Cardiac fibroblast (primary cell): ENCODE data around the gene NPC1.

Experiments used
- DNase-seq, 2 donors: peaks; one replicate each; pipeline versions ENCODE4 v3.0.0 to v3.0.0-alpha.2; 2010; ENCODE audit warnings: low read depth in 2 of 2
- H3K4me3 ChIP-seq, 2 donors: replicated peaks in 1 of 2; 1 replicate in 1 of 2; 2 replicates in 1 of 2; pipeline ENCODE4 v1.5.1; 2011; ENCODE audit warnings: low read depth in 2 of 2, low read length in 2 of 2, mild to moderate bottlenecking in 2 of 2, moderate library complexity in 1 of 2
- TF ChIP-seq, protein P1 (sequence below): IDR thresholded peaks from one replicate; pipeline ENCODE4 v1.5.1; 2011; ENCODE audit warnings: low read depth, mild to moderate bottlenecking, low read length, inconsistent platforms

The NPC1 gene

DNA sequence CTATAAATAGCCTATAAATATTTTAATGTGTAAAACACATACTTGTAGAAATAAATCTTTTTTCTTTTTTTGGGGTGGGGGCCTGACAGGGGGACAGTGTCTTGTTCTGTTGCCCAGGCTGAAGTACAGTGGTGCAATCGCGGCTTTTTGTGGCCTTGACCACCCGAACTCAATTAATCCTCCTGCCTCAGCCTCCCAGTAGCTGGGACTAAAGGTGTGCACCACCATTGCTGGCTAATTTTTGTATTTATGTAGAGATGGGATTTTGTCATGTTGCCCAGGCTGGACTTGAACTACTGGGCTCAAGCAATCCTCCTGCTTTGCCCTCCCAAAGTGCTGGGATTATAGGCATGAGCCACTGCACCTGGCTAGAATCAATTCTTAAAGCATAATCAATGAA, 37.6 kb downstream of the NPC1 start:
- no peak for DNase-seq
- H3K4me3 ChIP-seq, result no peak overlapping the region
- TF ChIP-seq, protein P1, sequence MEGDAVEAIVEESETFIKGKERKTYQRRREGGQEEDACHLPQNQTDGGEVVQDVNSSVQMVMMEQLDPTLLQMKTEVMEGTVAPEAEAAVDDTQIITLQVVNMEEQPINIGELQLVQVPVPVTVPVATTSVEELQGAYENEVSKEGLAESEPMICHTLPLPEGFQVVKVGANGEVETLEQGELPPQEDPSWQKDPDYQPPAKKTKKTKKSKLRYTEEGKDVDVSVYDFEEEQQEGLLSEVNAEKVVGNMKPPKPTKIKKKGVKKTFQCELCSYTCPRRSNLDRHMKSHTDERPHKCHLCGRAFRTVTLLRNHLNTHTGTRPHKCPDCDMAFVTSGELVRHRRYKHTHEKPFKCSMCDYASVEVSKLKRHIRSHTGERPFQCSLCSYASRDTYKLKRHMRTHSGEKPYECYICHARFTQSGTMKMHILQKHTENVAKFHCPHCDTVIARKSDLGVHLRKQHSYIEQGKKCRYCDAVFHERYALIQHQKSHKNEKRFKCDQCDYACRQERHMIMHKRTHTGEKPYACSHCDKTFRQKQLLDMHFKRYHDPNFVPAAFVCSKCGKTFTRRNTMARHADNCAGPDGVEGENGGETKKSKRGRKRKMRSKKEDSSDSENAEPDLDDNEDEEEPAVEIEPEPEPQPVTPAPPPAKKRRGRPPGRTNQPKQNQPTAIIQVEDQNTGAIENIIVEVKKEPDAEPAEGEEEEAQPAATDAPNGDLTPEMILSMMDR, result no peak

DNA sequence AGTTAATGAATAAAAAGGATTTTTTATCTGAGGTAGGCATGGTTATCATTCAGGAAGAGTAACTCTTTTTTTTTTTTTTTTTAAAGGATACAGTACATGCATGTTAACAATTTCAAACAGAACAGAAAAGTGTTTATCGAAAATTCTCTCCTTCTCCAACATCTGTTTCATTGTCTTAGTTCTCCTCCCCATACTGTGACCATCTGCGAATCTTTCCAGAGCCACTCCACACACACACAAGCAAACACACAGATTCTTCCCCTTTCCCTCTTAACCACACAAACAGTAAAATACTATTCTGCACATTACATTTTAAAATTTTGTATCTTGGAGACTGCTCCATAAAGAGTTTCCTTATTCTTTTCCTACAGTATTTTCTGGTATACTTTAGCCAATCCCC, 38.0 kb downstream of the NPC1 start:
- no peak for DNase-seq
- H3K4me3 ChIP-seq, result no peak overlapping the region
- TF ChIP-seq, protein P1, result no peak

DNA sequence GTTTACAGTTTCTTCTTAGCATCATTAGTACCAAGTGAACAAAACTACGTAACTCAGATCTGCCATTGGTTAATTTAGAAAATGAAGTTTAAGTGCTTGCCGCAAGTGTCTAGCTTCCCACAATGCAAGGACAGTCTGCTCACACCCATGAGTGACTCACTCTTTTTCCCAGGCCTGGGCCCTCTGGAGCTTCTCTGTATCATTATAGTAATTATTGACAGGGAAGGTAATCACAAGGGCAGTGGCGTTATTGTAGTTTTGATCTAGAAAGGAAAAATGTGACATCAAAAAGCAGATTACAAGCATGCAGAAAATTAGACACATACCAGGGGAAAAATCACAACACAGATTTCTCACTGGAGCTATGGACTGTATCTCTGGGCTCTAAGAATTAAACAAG, 38.5 kb downstream of the NPC1 start:
- DNase-seq, result no peak
- no peak overlapping the region for H3K4me3 ChIP-seq
- TF ChIP-seq, protein P1, result no peak

DNA sequence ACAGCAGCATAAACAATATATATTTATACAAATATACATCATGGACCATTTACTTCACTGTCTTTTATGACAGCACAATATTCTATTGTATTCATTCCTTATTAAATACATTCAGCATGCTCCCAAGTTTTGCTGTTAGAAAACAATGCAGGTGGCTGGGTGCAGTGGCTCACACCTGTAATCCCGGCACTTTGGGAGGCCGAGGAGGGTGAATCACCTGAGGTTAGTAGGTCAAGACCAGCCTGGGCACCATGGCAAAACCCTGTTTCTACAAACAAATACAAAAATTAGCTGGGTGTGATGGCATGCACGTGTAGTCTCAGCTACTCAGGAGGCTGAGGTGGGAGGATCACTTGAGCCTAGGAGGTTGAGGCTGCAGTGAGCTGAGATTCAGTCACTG, 39.0 kb downstream of the NPC1 start:
- TF ChIP-seq, protein P1, result no peak
- H3K4me3 ChIP-seq, result no peak overlapping the region
- no peak for DNase-seq

DNA sequence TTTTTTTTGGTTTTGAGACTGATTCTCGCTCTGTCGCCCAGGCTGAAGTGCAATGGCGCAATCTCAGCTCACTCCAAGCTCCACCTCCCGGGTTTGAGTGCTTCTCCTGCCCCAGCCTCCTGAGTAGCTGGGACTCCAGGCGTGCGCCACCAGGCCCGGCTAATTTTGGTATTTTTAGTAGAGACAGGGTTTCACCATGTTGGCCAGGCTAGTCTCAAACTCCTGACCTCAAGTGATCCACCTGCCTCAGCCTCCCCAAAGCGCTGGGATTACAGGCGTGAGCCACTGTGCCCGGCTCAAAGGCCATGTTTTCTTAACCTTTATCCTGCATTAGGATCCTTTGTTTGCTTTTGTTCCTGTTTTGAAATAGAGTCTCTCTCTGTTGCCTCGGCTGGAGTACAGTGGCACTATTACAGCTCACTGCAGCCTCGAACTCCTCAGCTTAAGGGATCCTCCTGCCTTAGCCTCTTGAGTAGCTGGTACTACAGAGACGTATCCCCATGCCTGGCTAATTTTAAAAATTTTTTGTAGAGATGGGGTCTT, 41.0 kb downstream of the NPC1 start:
- H3K4me3 ChIP-seq, result no peak overlapping the region
- TF ChIP-seq, protein P1, result no peak
- no peak for DNase-seq

DNA sequence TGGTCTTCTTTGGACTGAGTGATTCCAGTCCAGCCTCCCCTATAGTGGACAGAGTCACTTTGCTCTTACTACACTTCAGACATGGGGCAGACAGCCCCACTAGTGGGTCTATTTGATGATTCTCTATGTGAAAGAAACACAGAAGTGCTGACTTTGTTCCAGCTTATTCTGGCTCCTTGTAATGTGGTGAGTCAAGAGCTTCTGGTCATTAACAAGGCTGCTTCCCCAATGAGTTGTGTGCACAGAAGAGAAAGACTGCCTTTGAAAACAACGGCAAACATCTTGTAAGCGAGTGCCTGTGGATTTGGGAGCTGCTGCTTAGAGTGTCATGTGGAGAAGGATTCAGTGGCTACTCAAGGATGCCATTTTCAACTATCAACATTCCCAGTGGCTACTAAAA, 43.8 kb downstream of the NPC1 start:
- DNase-seq, result no peak
- no peak overlapping the region for H3K4me3 ChIP-seq
- TF ChIP-seq, protein P1, result no peak

DNA sequence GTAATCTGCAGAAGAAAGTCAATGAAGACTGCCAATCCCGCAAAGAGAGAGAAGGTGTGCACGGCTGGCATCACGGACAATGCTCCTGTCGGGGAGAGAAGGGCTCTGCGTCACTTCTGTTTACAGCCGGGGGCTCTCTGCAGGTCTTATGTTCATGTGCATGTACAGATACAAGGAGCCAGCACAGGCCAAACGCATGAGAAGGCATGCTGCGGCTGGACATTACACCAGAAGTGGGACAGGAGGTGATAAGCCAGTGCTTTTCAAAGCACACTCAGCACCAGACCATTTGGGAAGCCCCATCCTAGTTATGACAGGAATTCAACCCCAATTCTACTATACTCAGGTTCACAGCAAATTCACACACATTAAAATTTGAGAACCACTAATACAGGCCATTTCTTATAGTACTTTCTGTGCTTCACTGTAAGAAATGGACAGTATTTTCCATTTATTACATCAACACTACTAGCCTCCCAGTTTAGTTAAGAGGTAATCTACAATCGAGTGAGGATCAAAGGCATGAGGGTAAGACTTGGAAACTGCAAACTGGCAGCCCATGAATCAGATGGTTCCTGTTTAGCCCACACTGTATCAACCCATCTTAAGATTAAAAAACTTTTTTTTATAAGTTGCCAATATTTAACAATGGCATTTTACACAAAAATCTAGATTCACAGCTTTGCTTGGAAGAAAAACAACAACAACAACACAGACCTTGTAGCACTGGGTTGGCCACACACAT, 44.8 kb downstream of the NPC1 start:
- TF ChIP-seq, protein P1, result no peak
- no peak overlapping the region for H3K4me3 ChIP-seq
- DNase-seq, result peak in 1 of 2 donors; percentile 34
